HS-5 (cell line): Measurements from ENCODE around the gene ITGA11.

Source experiments
- DNase-seq: peaks from one replicate; pipeline ENCODE4 v3.0.0-alpha.2; 2012; ENCODE audit warnings: low read depth

The ITGA11 gene

GRCh38 chr15:68389041-68389930 lies 42.7 kb downstream of the ITGA11 start:
- no peak for DNase-seq

DNA sequence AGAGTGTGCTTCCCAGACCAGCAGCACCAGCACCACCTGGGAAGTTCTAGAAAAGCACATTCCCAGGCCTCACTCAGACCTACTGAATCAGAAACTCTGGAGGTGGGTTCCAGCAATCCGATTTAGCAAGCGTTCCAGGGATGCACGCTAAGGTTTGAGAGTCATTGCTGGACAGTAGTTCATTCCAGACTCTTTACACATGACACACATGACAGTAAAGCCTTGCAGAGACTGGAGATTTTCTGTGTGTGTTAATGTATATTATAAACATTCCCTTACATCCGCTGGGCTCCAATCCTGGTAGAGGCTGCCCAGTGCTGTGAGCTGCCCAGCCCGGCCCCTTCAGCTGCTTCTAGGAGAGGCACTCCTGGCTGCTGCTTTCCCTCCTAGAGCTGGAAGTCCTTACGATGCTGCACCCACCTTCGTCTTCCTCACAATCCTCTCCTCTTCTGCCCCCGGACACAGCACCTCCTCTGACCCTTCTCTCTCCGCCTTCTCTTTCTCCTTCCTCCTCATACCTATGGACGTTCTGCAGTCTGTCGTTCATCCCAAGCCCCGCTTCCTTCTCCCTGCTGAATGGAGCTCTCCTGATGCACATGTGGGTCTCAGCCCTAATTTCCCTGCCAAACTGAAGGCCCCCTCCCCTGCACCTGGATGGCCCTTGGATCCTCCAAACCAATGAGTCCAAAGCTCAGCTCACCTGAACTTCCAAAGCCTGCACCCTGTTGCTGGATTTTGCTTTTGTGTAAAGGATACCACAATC lies 44.4 kb downstream of the ITGA11 start:
- no peak for DNase-seq

- no peak for DNase-seq
Observed at GRCh38 chr15:68386587-68387288, 45.2 kb downstream of the ITGA11 start.

- DNase-seq = no peak
Observed at GRCh38 chr15:68385671-68386586, 46.0 kb downstream of the ITGA11 start.

DNA sequence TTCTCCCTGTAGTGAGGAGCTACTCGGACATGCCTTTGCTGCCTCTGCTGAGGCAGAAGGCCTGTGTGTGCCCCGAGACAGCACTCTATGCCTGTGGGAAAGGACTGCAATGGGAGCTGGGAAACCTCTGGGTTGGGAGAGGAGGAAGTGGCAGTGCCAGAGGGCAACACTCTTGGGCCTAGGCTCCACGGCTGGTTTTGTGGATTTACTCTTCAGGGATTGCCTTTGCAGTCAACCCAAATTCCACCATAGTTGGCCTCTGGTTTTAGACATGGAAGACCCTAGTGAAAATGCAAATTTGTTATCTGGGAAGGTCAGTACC lies 46.8 kb downstream of the ITGA11 start:
- DNase-seq = no peak

- peak; percentile 80 for DNase-seq
Observed at GRCh38 chr15:68384451-68385239, 47.3 kb downstream of the ITGA11 start.

GRCh38 chr15:68383161-68384074 lies 48.5 kb downstream of the ITGA11 start:
- DNase-seq = no peak

DNA sequence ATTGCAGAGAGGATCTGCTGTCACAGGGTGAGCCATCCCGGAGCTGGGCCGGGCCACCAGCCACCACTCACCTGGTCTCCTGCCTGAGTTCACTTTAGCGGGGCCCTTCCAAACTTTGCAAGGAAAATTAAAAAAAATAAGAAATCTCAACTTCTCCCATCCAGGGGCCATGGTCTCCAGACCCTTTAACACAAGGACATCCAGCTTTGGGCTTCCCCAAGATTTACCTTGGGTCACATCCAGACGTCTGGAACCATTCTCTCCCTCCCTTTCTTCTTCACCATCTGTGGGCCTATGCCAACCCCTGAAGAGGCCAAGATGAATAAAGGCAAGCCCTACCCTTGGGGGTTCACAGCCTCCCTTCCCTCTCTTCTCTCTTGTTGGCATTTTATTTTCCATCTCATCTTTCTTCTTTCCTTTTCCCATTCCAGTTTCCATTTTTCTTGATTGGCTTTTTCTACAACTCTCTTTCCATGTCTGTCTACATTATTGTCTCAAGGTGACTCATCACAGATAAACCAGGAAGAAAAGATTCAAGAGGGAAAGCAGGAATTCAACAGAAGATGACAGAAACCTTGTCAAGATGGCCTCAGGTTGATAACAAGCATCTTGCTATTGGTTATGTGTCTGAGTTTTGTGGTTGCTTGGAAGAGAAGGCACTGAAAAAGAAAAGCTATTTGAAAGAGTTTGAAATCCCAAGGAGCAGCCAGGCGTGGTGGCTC lies 49.5 kb downstream of the ITGA11 start:
- DNase-seq = no peak

- DNase-seq = no peak
Observed at GRCh38 chr15:68380456-68380855, 51.5 kb downstream of the ITGA11 start.

GRCh38 chr15:68379759-68380290 lies 52.1 kb downstream of the ITGA11 start:
- DNase-seq = no peak

DNA sequence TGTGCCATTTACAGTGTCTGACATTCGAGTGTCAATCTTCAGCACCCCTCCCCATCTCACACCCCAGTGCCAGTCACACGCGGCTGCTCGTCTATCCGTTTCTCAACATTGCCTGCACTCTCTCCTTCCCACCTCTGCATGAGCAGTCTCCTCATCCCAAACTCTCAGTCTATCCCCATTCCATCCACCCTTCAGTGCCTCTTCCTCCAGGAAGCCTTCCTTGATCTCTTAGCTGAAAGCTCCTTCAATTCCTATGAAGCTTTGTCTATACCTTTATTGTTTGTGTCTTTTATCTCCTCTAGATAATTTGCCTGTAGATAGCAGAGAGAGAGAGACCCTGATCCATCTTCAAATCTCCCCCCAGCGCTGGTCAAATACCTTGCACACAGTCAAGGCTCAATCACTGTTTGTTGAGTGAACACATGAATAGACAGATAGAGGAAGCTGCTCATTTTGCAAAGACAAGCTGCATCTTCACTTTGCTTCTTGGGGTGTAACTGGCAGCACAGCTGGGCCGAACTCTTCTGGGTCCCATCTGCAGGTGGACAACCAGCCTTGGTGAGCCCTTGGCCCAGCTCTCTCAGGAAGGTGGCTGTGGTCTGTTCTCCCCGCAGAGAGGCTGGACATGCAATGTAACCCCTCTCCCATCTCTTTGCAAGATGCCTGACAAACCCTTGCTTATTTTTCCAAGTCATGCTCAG lies 52.8 kb downstream of the ITGA11 start:
- no peak for DNase-seq

DNA sequence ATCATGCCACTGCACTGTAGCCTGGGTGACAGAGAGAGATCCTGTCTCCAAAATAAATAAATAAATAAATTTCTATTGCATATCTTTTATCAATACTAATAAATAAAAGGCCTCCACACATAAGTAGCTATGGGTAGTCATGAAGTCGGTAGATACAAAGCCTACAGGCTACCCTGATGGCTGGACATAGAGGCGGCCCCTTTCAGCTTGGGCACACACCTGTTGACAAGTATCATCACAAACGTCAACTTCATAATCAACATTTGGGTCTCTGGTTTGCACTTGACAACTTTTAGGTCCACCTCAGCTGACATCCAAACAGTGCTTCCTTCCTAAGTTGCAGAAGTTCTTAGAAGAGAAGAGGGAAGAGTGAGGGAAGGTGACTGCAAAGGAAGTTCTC lies 53.4 kb downstream of the ITGA11 start:
- no peak for DNase-seq

GRCh38 chr15:68377766-68378165 lies 54.2 kb downstream of the ITGA11 start:
- DNase-seq = no peak

- no peak for DNase-seq
Observed at GRCh38 chr15:68376447-68377060, 55.4 kb downstream of the ITGA11 start.

DNA sequence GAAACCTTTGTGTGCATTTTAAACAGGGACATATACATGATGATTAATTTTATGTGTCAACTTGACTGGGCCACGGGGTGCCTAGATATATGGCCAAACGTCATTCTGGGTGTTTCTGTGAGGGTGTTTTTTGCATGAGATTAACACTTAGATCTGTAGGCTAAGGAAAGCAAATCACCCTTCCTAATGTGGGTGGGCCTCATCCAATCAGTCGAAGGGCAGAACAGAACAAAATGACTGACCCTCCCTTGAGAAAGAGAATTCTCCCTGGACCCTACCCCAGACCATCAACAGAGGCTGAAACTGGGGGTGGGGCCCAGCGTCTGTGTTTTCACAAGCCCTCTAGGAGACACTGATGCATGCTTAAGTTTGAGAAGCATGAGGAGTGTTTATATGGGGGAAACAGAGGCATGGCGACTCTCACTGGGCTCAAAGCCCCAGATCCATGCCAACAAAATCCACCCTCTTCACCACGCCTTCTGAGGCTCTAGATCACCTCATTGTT lies 56.2 kb downstream of the ITGA11 start:
- DNase-seq = no peak

DNA sequence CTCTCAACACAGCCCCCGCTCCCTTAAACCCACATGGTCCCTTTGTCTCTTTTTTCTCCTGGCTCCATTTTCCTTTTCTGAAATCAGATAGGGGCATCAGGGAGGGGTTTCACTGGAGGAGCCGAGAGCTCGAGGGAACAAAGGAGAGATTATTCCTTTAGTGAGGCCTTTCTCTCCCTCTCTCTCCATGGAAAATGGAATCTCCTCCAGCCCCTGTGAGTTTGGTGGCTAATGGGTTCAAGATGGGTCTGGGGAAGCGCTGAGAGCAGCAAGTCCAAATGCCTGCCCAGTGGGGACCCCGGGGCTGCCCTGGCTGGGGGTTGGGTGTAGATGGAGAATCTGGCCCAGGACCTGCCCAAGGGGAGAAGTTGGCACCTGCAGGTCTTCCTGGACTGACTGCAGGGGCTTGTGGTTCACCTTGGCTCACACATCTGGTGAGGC lies 56.8 kb downstream of the ITGA11 start:
- no peak for DNase-seq

- DNase-seq = no peak
Observed at GRCh38 chr15:68374168-68374745, 57.7 kb downstream of the ITGA11 start.
